Common myeloid progenitor, CD34-positive (primary cell): Measurements from ENCODE around the gene CCDC78.

ENCODE experiments used
- CTCF ChIA-PET: fragments of 350-600 bp; sonication (Branson Sonifier 250); formaldehyde crosslinking; loops from one replicate; lab custom pipeline; 2021; ENCODE audit warnings: antibody characterized with exemption; lab: Charles Lee
- POLR2A ChIA-PET: fragments of 350-600 bp; sonication (Branson Sonifier 250); formaldehyde crosslinking; loops from one replicate; lab custom pipeline; 2021; ENCODE audit warnings: antibody characterized with exemption; lab: Charles Lee
- DNase-seq, 3 donors: peaks; one replicate each; pipeline versions ENCODE4 v3.0.0 to v3.0.0-alpha.2; 2013
- H3K27ac ChIP-seq, 2 experiments: 1 replicate in 1 of 2; 2 replicates in 1 of 2; pipeline ENCODE4 v1.7.0; 2013; ENCODE audit warnings: inconsistent platforms in 2 of 2, low read length in 2 of 2, mild to moderate bottlenecking in 2 of 2, low read depth in 1 of 2, moderate library complexity in 1 of 2; ENCODE audit not compliant: severe bottlenecking in 2 of 2, insufficient read depth in 1 of 2, poor library complexity in 1 of 2
- H3K27me3 ChIP-seq, 5 experiments: replicated peaks in 2 of 5; 1 replicate in 3 of 5; 2 replicates in 2 of 5; pipeline versions ENCODE4 v1.6.1 to v1.7.0; 2013; ENCODE audit warnings: low read length in 4 of 5, mild to moderate bottlenecking in 2 of 5, moderate library complexity in 2 of 5, inconsistent platforms in 1 of 5; ENCODE audit not compliant: insufficient read depth in 5 of 5, control insufficient read depth in 4 of 5
- H3K36me3 ChIP-seq, 4 experiments: 1 replicate in 2 of 4; 2 replicates in 2 of 4; pipeline versions ENCODE4 v1.6.1 to v1.7.0; 2013; ENCODE audit warnings: low read length in 3 of 4, control low read depth in 1 of 4, mild to moderate bottlenecking in 1 of 4; ENCODE audit not compliant: control insufficient read depth in 4 of 4, insufficient read depth in 4 of 4
- H3K4me1 ChIP-seq, 4 experiments: 1 replicate in 3 of 4; 2 replicates in 1 of 4; pipeline versions ENCODE4 v1.6.1 to v1.7.1; 2013; ENCODE audit warnings: low read length in 3 of 4, mild to moderate bottlenecking in 3 of 4, control low read depth in 1 of 4, inconsistent platforms in 1 of 4, moderate library complexity in 1 of 4; ENCODE audit not compliant: control insufficient read depth in 4 of 4, insufficient read depth in 4 of 4; ENCODE audit errors: control extremely low read depth in 1 of 4
- H3K4me3 ChIP-seq, 7 experiments: 1 replicate in 4 of 7; 2 replicates in 3 of 7; pipeline versions ENCODE4 v1.5.1 to v1.7.0; 2013; ENCODE audit warnings: mild to moderate bottlenecking in 7 of 7, low read length in 6 of 7, moderate library complexity in 6 of 7, inconsistent platforms in 2 of 7, low read depth in 2 of 7, control low read depth in 1 of 7; ENCODE audit not compliant: insufficient read depth in 4 of 7, control insufficient read depth in 1 of 7; ENCODE audit errors: extremely low read depth in 1 of 7
- H3K9me3 ChIP-seq, 5 experiments: 1 replicate in 4 of 5; 2 replicates in 1 of 5; pipeline versions ENCODE4 v1.6.1 to v1.7.1; 2013; ENCODE audit warnings: low read length in 4 of 5, mild to moderate bottlenecking in 2 of 5, inconsistent platforms in 1 of 5, low read depth in 1 of 5, moderate library complexity in 1 of 5; ENCODE audit not compliant: control insufficient read depth in 4 of 5, insufficient read depth in 2 of 5; ENCODE audit errors: control extremely low read depth in 1 of 5
- WGBS: methylation state at CpG from one replicate; pipeline ENCODE4 v1.1.5; 2013; ENCODE audit not compliant: insufficient coverage; 5-methylcytosine and 5-hydroxymethylcytosine counted together

CCDC78 gene

GRCh38 chr16:674968-675883 is 51.0 kb downstream of the CCDC78 start, which contains the start of gene RHBDL1:
Gene RHBDL1 (plus strand): TSS chr16:675671. CDS start chr16:675791, 120 bp downstream.
- ChIA-PET CTCF (interaction anchor here (1.0 to 1.4 kb wide), 2 partner anchors 8 to 14 kb away, joined by 5 to 6 read pairs; partner anchors contain the start of gene RHOT2), POLR2A (no interaction called here)
- peaks cover 2 to 40% (median 34%) of the 10 kb centered on the region in 4 experiments for H3K36me3 ChIP-seq
- no peaks in the 10 kb centered on the region for H3K9me3 ChIP-seq
- 8% methylated on average over 62 of the region's 73 CpGs for WGBS
- DNase-seq, result peak in 2 of 3 donors; percentile 42 to 43
- peaks cover 0 to 20% (median 15%) of the 10 kb centered on the region in 4 experiments for H3K4me1 ChIP-seq
- no peak within 1 kb of the TSS for H3K27ac ChIP-seq
- H3K4me3 ChIP-seq, result peak within 1 kb of the TSS in 4 of 7 experiments; percentile 36 to 64 (median 42)
- peaks cover 0 to 32% (median 2%) of the 10 kb centered on the region in 5 experiments for H3K27me3 ChIP-seq

GRCh38 chr16:674214-674881 is 51.9 kb downstream of the CCDC78 start:
- DNase-seq, result no peak
- 95% methylated on average over 19 of the region's 22 CpGs for whole genome bisulfite sequencing
- CTCF ChIA-PET, result interaction anchor here (0.8 kb wide), 1 partner anchor 78 kb away, joined by 3 read pairs; no protein-coding TSS in a partner anchor
- Histone ChIP-seq H3K4me3 (no peak overlapping the region), H3K9me3 (no peaks in the 10 kb centered on the region), H3K36me3 (peaks cover 2 to 49% (median 40%) of the 10 kb centered on the region in 4 experiments), H3K4me1 (peaks cover 0 to 17% (median 14%) of the 10 kb centered on the region in 4 experiments), H3K27ac (no peak overlapping the region), H3K27me3 (peaks cover 0 to 32% (median 2%) of the 10 kb centered on the region in 5 experiments)
- POLR2A ChIA-PET, result no interaction called here

GRCh38 chr16:673399-673991 is 52.7 kb downstream of the CCDC78 start:
- no peak for DNase-seq
- peaks cover 0 to 19% (median 17%) of the 10 kb centered on the region in 4 experiments for H3K4me1 ChIP-seq
- ChIA-PET CTCF (interaction anchor here (0.8 to 1.0 kb wide), 2 partner anchors 10 to 79 kb away, joined by 3 to 4 read pairs; partner anchors contain the start of gene JMJD8), POLR2A (no interaction called here)
- no peaks in the 10 kb centered on the region for H3K9me3 ChIP-seq
- peaks cover 0 to 32% (median 2%) of the 10 kb centered on the region in 5 experiments for H3K27me3 ChIP-seq
- 93% methylated on average over 18 of the region's 18 CpGs for WGBS
- peaks cover 2 to 50% (median 40%) of the 10 kb centered on the region in 4 experiments for H3K36me3 ChIP-seq
- no peak overlapping the region for H3K4me3 ChIP-seq
- no peak overlapping the region for H3K27ac ChIP-seq

GRCh38 chr16:672851-673250 is 53.4 kb downstream of the CCDC78 start:
- Histone ChIP-seq H3K36me3 (peaks cover 2 to 50% (median 40%) of the 10 kb centered on the region in 4 experiments), H3K4me1 (peaks cover 0 to 22% (median 19%) of the 10 kb centered on the region in 4 experiments), H3K4me3 (no peak overlapping the region), H3K27ac (no peak overlapping the region), H3K27me3 (peaks cover 0 to 32% (median 2%) of the 10 kb centered on the region in 5 experiments), H3K9me3 (no peaks in the 10 kb centered on the region)
- 96% methylated on average over 19 of the region's 21 CpGs for WGBS
- CTCF ChIA-PET, result interaction anchor here (1.0 kb wide), 1 partner anchor 11 kb away, joined by 4 read pairs; the partner anchor contains the start of gene JMJD8
- no peak for DNase-seq
- POLR2A ChIA-PET, result no interaction called here
